Endothelial cell of umbilical vein (primary cell): Measurements from ENCODE around the gene C6orf163. TPM values are rescaled to one million over a fixed set of nuclear protein-coding genes. Genes with fewer than 3 reads are reported as not detected.

Experiments used
- BruUV-seq: library from RNA; stranded (reverse); fragments of 400-500 nt; replicated peaks from 2 replicates; lab custom pipeline; 2021; lab: Mats Ljungman, UMichigan
- CTCF ChIA-PET: fragments of 300-600, 350-600 bp; sonication (Branson Sonifier 250); formaldehyde crosslinking; loops from one replicate; lab custom pipeline; 2021; ENCODE audit warnings: antibody characterized with exemption, inconsistent platforms; lab: Charles Lee
- POLR2A ChIA-PET: fragments of 300-600, 350-600 bp; sonication (Branson Sonifier 250); formaldehyde crosslinking; loops from one replicate; lab custom pipeline; 2021; ENCODE audit warnings: antibody characterized with exemption, inconsistent platforms; lab: Charles Lee
- DNase-seq: peaks from one replicate; pipeline ENCODE4 v3.0.0-alpha.2; 2011; ENCODE audit warnings: low read depth, low spot score
- FAIRE-seq: peaks from 2 replicates; lab custom pipeline; 2011; peaks lifted over from hg19 to GRCh38; lab: Jason Lieb, UNC
- H2AFZ ChIP-seq: 2 replicates; pipeline ENCODE4 v1.6.0; 2012; ENCODE audit warnings: low read depth, low read length, control low read depth, inconsistent platforms
- H3K27ac ChIP-seq: 2 replicates; pipeline ENCODE4 v1.5.1; 2011; ENCODE audit warnings: low read depth, mild to moderate bottlenecking, control low read depth, low read length, moderate library complexity; ENCODE audit not compliant: insufficient read depth
- H3K27me3 ChIP-seq, 2 experiments: 2 replicates each; pipeline versions ENCODE4 v1.6.0 to v1.6.1; 2011; ENCODE audit warnings: low read length in 2 of 2, mixed read lengths in 1 of 2; ENCODE audit not compliant: control insufficient read depth in 2 of 2, insufficient read depth in 2 of 2
- H3K36me3 ChIP-seq, 2 experiments: 2 replicates in 1 of 2; 3 replicates in 1 of 2; pipeline ENCODE4 v1.5.1; 2011; ENCODE audit warnings: low read length in 2 of 2, mild to moderate bottlenecking in 1 of 2, moderate library complexity in 1 of 2; ENCODE audit not compliant: control insufficient read depth in 2 of 2, insufficient read depth in 2 of 2; ENCODE audit errors: extremely low read depth in 1 of 2
- H3K4me1 ChIP-seq: 3 replicates; pipeline ENCODE4 v1.5.1; 2011; ENCODE audit warnings: mild to moderate bottlenecking, low read length; ENCODE audit not compliant: control insufficient read depth, insufficient read depth; ENCODE audit errors: extremely low read depth
- H3K4me2 ChIP-seq: 2 replicates; pipeline ENCODE4 v1.6.1; 2011; ENCODE audit warnings: low read length, control low read depth, mixed read lengths; ENCODE audit not compliant: insufficient read depth
- H3K4me3 ChIP-seq, 3 experiments: fragments of 200-600 bp in 1 of 3; sonication (generic), shearing (Covaris generic) in 1 of 3; replicated peaks in 1 of 3; 2 replicates each; pipeline ENCODE4 v1.5.1; 2011 to 2016; ENCODE audit warnings: control low read depth in 3 of 3, low read length in 3 of 3, mild to moderate bottlenecking in 2 of 3, inconsistent platforms in 1 of 3, low read depth in 1 of 3, moderate library complexity in 1 of 3; ENCODE audit not compliant: insufficient read depth in 1 of 3
- H3K79me2 ChIP-seq: 2 replicates; pipeline ENCODE4 v1.6.0; 2012; ENCODE audit warnings: low read length, inconsistent platforms; ENCODE audit not compliant: control insufficient read depth, insufficient read depth
- H3K9ac ChIP-seq: replicated peaks from 2 replicates; pipeline ENCODE3; 2011; ENCODE audit warnings: low read length, control low read depth; ENCODE audit not compliant: insufficient read depth; ENCODE audit errors: extremely low read depth
- H3K9me1 ChIP-seq: replicated peaks from 3 replicates; pipeline ENCODE4 v1.6.0; 2011; ENCODE audit warnings: mild to moderate bottlenecking, low read length; ENCODE audit not compliant: control insufficient read depth, insufficient read depth; ENCODE audit errors: extremely low read depth
- H3K9me3 ChIP-seq: replicated peaks from 2 replicates; pipeline ENCODE4 v1.5.1; 2012; ENCODE audit warnings: low read length, inconsistent platforms; ENCODE audit not compliant: control insufficient read depth, insufficient read depth
- H4K20me1 ChIP-seq: replicated peaks from 2 replicates; pipeline ENCODE3; 2011; ENCODE audit warnings: mild to moderate bottlenecking, low read length; ENCODE audit not compliant: control insufficient read depth, insufficient read depth; ENCODE audit errors: extremely low read depth
- EZH2 ChIP-seq: IDR thresholded peaks from 2 replicates; pipeline ENCODE4 v1.6.1; 2012; ENCODE audit warnings: borderline replicate concordance, low read depth, mild to moderate bottlenecking, moderate library complexity, low read length, inconsistent platforms; ENCODE audit not compliant: severe bottlenecking
- FOS ChIP-seq: IDR thresholded peaks from 2 replicates; pipeline ENCODE4 v1.6.1; 2011; ENCODE audit warnings: mild to moderate bottlenecking, low read length, moderate library complexity, borderline replicate concordance; ENCODE audit not compliant: insufficient read depth
- GATA2 ChIP-seq: IDR thresholded peaks from 2 replicates; pipeline ENCODE4 v1.7.0; 2011; ENCODE audit warnings: low read depth, mild to moderate bottlenecking, moderate library complexity, mixed read lengths, low read length; ENCODE audit not compliant: insufficient read length, insufficient read depth
- JUN ChIP-seq: IDR thresholded peaks from 2 replicates; pipeline ENCODE4 v1.6.1; 2011; ENCODE audit warnings: borderline replicate concordance, low read depth; ENCODE audit not compliant: insufficient read length, insufficient read depth
- MYC ChIP-seq: IDR thresholded peaks from one replicate; pipeline ENCODE4 v1.6.1; 2011; ENCODE audit warnings: mild to moderate bottlenecking, low read depth, low read length
- POLR2A ChIP-seq: IDR thresholded peaks from 2 replicates; pipeline ENCODE4 v1.6.1; 2012; ENCODE audit warnings: low read depth, mild to moderate bottlenecking, control low read depth, low read length
- POLR2AphosphoS5 ChIP-seq: IDR thresholded peaks from 2 replicates; pipeline ENCODE4 v1.6.1; 2012; ENCODE audit warnings: low read depth, mild to moderate bottlenecking, control low read depth, low read length, moderate library complexity; ENCODE audit not compliant: insufficient read depth
- dilution Hi-C: fragments of 300-500 bp; cut with MboI; formaldehyde crosslinking; loops from one replicate; pipeline ENCODE4 v1.15.0; 2019; ENCODE audit warnings: low sequenced_read_pairs; ENCODE audit not compliant: extremely low pct_ligation_motif_present
- intact Hi-C: fragments of 100-400 bp; cut with micrococcal nuclease; formaldehyde crosslinking; loops from one replicate; pipeline ENCODE4 v1.10.0; 2022
- polyA plus RNA-seq, 4 experiments: library from polyadenylated mRNA; depleted of rRNA in 3 of 4; stranded (reverse) in 3 of 4; unstranded in 1 of 4; fragments of >200 nt; gene quantifications; 2 replicates each; pipeline versions ENCODE4 v1.2.1 to v1.2.3, GENCODE V29; 2011 to 2012; ENCODE audit warnings: missing spikeins in 1 of 4
- total RNA-seq: library from RNA; stranded (reverse); gene quantifications from 2 replicates; pipeline ENCODE4 v1.2.3, GENCODE V29; 2021
- TF ChIP-seq, protein P1 (sequence below), 2 donors: IDR thresholded peaks; 1 replicate in 1 of 2; 2 replicates in 1 of 2; pipeline ENCODE4 v1.5.1; 2011; ENCODE audit warnings: low read length in 2 of 2, mild to moderate bottlenecking in 2 of 2, moderate library complexity in 2 of 2, control low read depth in 1 of 2, inconsistent platforms in 1 of 2, low read depth in 1 of 2; ENCODE audit not compliant: insufficient read depth in 1 of 2; ENCODE audit errors: extremely low read depth in 1 of 2
- TF ChIP-seq, protein P2 (sequence below): IDR thresholded peaks from 2 replicates; pipeline ENCODE4 v1.6.1; 2011; ENCODE audit not compliant: insufficient read depth, insufficient read length

The C6orf163 gene
- total and polyA plus RNA-seq, 2 donors (not counting 3 experiments of a cell fraction or from before 2014, with no cell fraction given), result 0.29 to 2.5 TPM

DNA sequence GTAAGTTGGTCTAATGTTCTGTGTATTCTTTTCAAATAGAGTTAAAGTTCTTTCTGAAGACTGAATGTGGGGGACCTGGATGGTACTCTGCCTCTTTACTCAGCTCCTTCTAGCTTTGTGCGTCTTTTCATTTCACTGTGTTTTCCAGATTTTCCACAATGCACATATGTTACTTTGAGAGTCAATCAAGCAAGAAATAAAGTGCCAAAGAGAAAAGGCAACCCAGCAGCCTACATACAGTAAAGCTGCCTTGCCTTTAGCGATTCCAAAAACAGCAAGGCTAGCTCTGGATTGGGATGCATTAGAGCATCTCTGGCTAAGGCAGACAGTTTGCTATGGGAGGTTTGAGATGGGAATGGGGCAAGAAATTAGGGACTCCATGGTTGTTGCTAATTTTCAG is 5.3 kb downstream of the C6orf163 start:
- TF ChIP-seq POLR2AphosphoS5, result no peak
- TF ChIP-seq MYC, result no peak
- TF ChIP-seq JUN, result no peak
- TF ChIP-seq FOS, result no peak
- TF ChIP-seq POLR2A, result no peak
- TF ChIP-seq, protein P1, sequence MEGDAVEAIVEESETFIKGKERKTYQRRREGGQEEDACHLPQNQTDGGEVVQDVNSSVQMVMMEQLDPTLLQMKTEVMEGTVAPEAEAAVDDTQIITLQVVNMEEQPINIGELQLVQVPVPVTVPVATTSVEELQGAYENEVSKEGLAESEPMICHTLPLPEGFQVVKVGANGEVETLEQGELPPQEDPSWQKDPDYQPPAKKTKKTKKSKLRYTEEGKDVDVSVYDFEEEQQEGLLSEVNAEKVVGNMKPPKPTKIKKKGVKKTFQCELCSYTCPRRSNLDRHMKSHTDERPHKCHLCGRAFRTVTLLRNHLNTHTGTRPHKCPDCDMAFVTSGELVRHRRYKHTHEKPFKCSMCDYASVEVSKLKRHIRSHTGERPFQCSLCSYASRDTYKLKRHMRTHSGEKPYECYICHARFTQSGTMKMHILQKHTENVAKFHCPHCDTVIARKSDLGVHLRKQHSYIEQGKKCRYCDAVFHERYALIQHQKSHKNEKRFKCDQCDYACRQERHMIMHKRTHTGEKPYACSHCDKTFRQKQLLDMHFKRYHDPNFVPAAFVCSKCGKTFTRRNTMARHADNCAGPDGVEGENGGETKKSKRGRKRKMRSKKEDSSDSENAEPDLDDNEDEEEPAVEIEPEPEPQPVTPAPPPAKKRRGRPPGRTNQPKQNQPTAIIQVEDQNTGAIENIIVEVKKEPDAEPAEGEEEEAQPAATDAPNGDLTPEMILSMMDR (IDR thresholded peaks at IDR 0.05; ENCODE audit: extremely low read depth in 1 of 2, insufficient read depth in 1 of 2, low read depth in 1 of 2, low read length in 2 of 2), result no peak
- no peak for TF ChIP-seq EZH2
- TF ChIP-seq, protein P2, sequence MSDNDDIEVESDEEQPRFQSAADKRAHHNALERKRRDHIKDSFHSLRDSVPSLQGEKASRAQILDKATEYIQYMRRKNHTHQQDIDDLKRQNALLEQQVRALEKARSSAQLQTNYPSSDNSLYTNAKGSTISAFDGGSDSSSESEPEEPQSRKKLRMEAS, result no peak
- TF ChIP-seq GATA2, result no peak
- H3K27me3 ChIP-seq, result no peaks in the 10 kb centered on the region
- dilution Hi-C loops (no loop called here), intact Hi-C loops (no loop called here)
- no peaks in the 10 kb centered on the region for H3K4me1 ChIP-seq
- no peaks in the 10 kb centered on the region for H3K9me3 ChIP-seq
- H2AFZ ChIP-seq, result no peak overlapping the region
- H3K27ac ChIP-seq, result no peak overlapping the region
- no peak overlapping the region for H3K9ac ChIP-seq
- H4K20me1 ChIP-seq, result no peaks in the 10 kb centered on the region
- no peaks in the 10 kb centered on the region for H3K36me3 ChIP-seq
- no peak overlapping the region for H3K4me2 ChIP-seq
- no peaks in the 10 kb centered on the region for H3K79me2 ChIP-seq
- ChIA-PET CTCF (interaction anchor here (1.4 kb wide), 1 partner anchor 11 kb away, joined by 4 read pairs; no protein-coding TSS in a partner anchor), POLR2A (no interaction called here)
- no peaks in the 10 kb centered on the region for H3K9me1 ChIP-seq
- DNase-seq (no peak), FAIRE-seq (no peak)
- no TSS peak for BruUV-seq
- H3K4me3 ChIP-seq, result no peak overlapping the region
